ENCODE measurements around the gene AKAP17A.
A peak's percentile ranks its signal among the peaks of the same experiment; 100 is the strongest.
"Not testable (repeated sequence)": the region's sequence is repeated elsewhere in the genome, so short reads cannot be mapped to it uniquely, and the experiment has no call there.

The AKAP17A gene

GRCh38 chrX:1591102-1591862, at the start of gene AKAP17A:
Gene AKAP17A, plus strand, starts transcription at chrX:1591604. Its CDS starts 1,859 bp downstream, at chrX:1593463.
- peak; percentile 95 for FAIRE-seq
- DNase-seq (ENCODE audit: extremely low spot score, insufficient read length, low read depth): peak; percentile 92

GRCh38 chrX:1542994-1543725, 48.2 kb upstream of the AKAP17A start:
- FAIRE-seq: no peak

GRCh38 chrX:1545776-1546408, 45.5 kb upstream of the AKAP17A start:
- FAIRE-seq (no peak), DNase-seq (ENCODE audit: extremely low spot score, insufficient read length, low read depth) (no peak)

More at GRCh38 chrX:1542994-1543725, 48.2 kb upstream of the AKAP17A start:
- DNase-seq (ENCODE audit: extremely low spot score, insufficient read length, low read depth): no peak

GRCh38 chrX:1546691-1547251, 44.6 kb upstream of the AKAP17A start:
- DNase-seq (ENCODE audit: extremely low spot score, insufficient read length, low read depth) (no peak), FAIRE-seq (no peak)

GRCh38 chrX:1551959-1552546, 39.4 kb upstream of the AKAP17A start:
- FAIRE-seq (no peak), DNase-seq (ENCODE audit: extremely low spot score, insufficient read length, low read depth) (no peak)

- FAIRE-seq: no peak
- no peak for DNase-seq (ENCODE audit: extremely low spot score, insufficient read length, low read depth)
Measured at GRCh38 chrX:1554469-1555210, 36.8 kb upstream of the AKAP17A start.

- no peak for DNase-seq (ENCODE audit: extremely low spot score, insufficient read length, low read depth)
- no peak for FAIRE-seq
Measured at GRCh38 chrX:1555370-1555769, 36.0 kb upstream of the AKAP17A start.

GRCh38 chrX:1557442-1557841, 34.0 kb upstream of the AKAP17A start:
- not testable (repeated sequence) for DNase-seq (ENCODE audit: extremely low spot score, insufficient read length, low read depth); FAIRE-seq

GRCh38 chrX:1558761-1559468, 32.5 kb upstream of the AKAP17A start:
- FAIRE-seq (no peak), DNase-seq (ENCODE audit: extremely low spot score, insufficient read length, low read depth) (no peak)

- no peak for DNase-seq (ENCODE audit: extremely low spot score, insufficient read length, low read depth)
Measured at GRCh38 chrX:1561164-1561563, 30.2 kb upstream of the AKAP17A start.

GRCh38 chrX:1564077-1564476, 27.3 kb upstream of the AKAP17A start:
- not testable (repeated sequence) for FAIRE-seq

More at GRCh38 chrX:1561164-1561563, 30.2 kb upstream of the AKAP17A start:
- FAIRE-seq: no peak

GRCh38 chrX:1564750-1565683, 26.4 kb upstream of the AKAP17A start:
- no peak for FAIRE-seq
- no peak for DNase-seq (ENCODE audit: extremely low spot score, insufficient read length, low read depth)

More at GRCh38 chrX:1564077-1564476, 27.3 kb upstream of the AKAP17A start:
- not testable (repeated sequence) for DNase-seq (ENCODE audit: extremely low spot score, insufficient read length, low read depth)

GRCh38 chrX:1574181-1574580, 17.2 kb upstream of the AKAP17A start:
- DNase-seq (ENCODE audit: extremely low spot score, insufficient read length, low read depth); FAIRE-seq: not testable (repeated sequence)

GRCh38 chrX:1576201-1576992, 15.0 kb upstream of the AKAP17A start:
- FAIRE-seq: no peak
- DNase-seq (ENCODE audit: extremely low spot score, insufficient read length, low read depth): no peak

GRCh38 chrX:1577845-1578244, 13.6 kb upstream of the AKAP17A start:
- DNase-seq (ENCODE audit: extremely low spot score, insufficient read length, low read depth): no peak
- no peak for FAIRE-seq

- FAIRE-seq: no peak
- DNase-seq (ENCODE audit: extremely low spot score, insufficient read length, low read depth): no peak
Measured at GRCh38 chrX:1578511-1579173, 12.8 kb upstream of the AKAP17A start.
